C4-2B (cell line): ENCODE measurements around the gene IFNA8.
"Not testable (repeated sequence)": the region's sequence is repeated elsewhere in the genome, so short reads cannot be mapped to it uniquely, and the experiment has no call there.

ENCODE experiments used
- H3K27ac ChIP-seq: fragments of 450-650 bp; 2 replicates; pipeline ENCODE4 v1.5.1; 2017
- ZFX ChIP-seq: fragments of 450-650 bp; IDR thresholded peaks from 2 replicates; pipeline ENCODE4 v1.6.1; 2017
- TF ChIP-seq, protein P1 (sequence below): fragments of 450-650 bp; conservative IDR thresholded peaks from 2 replicates; pipeline ENCODE4 v1.5.1; 2017; ENCODE audit warnings: mild to moderate bottlenecking

IFNA8 gene

DNA sequence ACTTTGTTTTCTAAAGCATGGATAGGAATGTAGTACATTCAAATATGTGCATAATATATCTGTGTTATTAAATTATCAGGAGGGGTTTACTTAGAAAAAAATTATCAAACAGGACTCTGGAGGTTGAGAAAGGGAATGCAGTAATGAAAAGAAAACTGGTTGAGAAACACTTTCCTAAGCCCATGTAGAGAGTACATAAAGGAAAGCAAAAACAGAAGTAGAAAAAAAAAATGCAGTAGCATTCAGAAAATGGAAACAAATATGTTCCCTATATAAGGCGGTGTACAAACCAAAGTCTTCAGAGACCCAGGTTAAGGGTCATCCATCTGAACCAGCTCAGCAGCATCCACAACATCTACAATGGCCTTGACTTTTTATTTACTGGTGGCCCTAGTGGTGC, at the start of gene IFNA8:
IFNA8 (plus strand) TSS at position 301 of the 400 bp plus-strand sequence; CDS start at position 361, 60 bp downstream.
- TF ChIP-seq, protein P1, sequence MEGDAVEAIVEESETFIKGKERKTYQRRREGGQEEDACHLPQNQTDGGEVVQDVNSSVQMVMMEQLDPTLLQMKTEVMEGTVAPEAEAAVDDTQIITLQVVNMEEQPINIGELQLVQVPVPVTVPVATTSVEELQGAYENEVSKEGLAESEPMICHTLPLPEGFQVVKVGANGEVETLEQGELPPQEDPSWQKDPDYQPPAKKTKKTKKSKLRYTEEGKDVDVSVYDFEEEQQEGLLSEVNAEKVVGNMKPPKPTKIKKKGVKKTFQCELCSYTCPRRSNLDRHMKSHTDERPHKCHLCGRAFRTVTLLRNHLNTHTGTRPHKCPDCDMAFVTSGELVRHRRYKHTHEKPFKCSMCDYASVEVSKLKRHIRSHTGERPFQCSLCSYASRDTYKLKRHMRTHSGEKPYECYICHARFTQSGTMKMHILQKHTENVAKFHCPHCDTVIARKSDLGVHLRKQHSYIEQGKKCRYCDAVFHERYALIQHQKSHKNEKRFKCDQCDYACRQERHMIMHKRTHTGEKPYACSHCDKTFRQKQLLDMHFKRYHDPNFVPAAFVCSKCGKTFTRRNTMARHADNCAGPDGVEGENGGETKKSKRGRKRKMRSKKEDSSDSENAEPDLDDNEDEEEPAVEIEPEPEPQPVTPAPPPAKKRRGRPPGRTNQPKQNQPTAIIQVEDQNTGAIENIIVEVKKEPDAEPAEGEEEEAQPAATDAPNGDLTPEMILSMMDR: no peak
- TF ChIP-seq ZFX: no peak

DNA sequence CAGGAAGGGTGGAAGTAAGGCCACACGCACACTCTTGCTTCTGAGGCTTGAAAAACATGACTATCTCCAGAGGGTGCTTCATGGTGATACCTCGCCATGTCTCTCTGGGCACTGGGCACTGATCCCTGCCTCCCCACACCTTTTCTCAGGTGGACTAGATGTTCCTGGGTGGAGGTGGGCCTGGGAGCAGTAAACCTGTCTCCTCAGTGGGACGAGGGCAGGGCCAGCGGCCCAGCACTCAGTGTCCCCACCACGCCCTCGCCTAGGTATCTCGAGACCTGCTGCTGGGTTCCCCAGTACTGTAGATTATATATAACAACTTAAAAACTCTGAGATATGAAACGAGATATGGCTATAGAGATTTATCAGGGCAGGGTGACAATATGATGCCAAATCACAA, 46.6 kb upstream of the IFNA8 start:
- no peak for TF ChIP-seq ZFX
- TF ChIP-seq, protein P1: no peak
- H3K27ac ChIP-seq: no peak overlapping the region

More for the DNA sequence above, at the start of gene IFNA8:
- no peak within 1 kb of the TSS for H3K27ac ChIP-seq

DNA sequence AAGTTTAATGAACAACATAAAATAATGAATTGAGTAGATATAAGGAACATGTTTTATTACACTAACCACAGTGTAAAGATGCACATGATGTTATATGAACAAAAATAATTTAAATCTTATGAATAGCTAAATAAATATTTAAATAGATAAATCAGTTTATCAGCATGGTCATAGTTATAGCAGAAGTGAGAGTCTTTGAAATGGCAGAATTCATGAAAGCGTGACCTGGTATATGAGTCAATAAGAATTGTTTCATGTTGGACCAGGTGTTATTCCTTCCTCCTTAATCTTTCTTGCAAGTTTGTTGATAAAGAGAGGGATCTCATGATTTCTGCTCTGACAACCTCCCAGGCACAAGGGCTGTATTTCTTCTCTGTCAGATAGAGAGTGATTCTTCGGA, 41.7 kb upstream of the IFNA8 start:
- not testable (repeated sequence) for H3K27ac ChIP-seq

DNA sequence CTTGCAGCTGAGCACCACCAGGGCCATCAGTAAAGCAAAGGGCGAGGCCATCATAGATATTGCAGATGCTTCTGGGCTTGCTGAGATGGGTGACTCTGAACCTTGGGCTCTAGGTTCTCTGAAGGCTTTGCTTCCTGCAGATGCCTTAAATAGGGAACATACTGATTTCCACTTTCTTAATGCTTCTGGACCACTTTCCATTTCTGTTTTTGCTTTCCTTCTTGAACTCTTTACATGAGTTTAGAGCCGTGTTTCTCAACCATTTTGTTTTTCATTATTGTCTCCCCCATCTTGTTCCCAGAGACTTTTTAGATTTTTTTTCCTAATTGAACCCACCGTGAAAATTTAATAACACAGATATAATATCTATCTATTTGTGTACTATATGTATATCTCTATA, 41.0 kb upstream of the IFNA8 start, which contains the start of gene IFNA13:
IFNA13 (minus strand) TSS at position 101 of the 400 bp plus-strand sequence; CDS start at position 54, 47 bp downstream.
- TF ChIP-seq ZFX: no peak
- TF ChIP-seq, protein P1: no peak
- H3K27ac ChIP-seq: no peak within 1 kb of the TSS

DNA sequence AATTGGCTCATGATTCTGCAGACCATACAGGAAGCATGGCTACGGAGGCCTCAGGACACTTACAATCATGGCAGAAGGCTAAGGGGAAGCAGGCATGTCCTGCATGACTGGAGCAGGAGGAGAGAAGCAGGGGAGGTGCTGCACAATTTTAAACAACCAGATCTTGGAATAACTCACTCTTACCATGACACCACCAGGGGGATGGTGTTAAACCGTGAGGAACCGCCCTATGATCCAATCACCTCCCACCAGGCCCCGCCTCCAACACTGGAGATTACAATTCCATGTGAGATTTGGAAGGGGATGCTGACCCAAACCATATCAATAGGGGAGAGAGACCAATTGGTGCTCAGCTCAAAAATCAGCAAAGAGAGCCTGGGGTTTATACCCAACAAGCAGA, 37.5 kb upstream of the IFNA8 start:
- H3K27ac ChIP-seq: not testable (repeated sequence)

DNA sequence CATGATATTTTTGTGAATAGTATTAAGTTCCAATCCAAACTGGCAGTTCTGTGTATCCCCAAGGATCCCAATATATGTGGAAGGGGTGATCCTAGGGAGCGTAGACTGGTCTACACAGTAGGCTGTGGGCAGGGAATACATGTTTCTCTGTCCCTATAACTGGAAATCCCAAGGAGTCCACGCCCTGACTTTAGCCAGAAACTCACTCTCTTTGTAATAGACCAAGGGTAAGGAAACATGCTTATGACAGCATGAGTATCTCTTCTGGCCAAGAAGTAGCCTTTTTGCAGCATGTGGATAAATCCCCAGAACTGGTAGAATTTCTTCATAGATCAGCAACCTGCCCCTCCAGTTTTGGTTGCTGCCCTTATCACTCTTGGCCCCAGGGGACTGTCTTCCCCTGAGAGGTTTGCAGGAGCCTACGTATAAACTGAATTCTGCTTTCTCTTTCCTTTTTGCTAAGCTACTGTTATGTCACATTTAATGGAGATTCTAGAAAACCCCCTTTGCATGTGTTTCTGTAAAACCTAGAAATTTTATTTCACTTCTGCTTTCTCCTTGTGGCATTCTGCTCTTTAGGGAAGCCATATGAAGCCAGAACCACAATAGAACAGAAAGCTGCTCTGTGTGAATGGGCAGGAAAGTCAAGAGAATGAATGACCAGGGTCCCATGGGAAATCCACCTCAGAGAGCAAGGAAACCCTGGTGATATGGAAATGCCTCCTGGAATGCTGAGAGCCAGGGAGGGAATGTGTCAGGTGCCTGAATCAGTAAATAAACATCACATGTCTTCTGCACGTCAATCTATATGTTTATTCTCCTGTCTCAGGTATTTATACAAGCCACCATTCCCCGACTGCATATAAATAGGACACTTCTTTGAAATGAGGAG, 27.2 kb upstream of the IFNA8 start:
- H3K27ac ChIP-seq: no peak overlapping the region
- no peak for TF ChIP-seq ZFX
- TF ChIP-seq, protein P1: no peak

DNA sequence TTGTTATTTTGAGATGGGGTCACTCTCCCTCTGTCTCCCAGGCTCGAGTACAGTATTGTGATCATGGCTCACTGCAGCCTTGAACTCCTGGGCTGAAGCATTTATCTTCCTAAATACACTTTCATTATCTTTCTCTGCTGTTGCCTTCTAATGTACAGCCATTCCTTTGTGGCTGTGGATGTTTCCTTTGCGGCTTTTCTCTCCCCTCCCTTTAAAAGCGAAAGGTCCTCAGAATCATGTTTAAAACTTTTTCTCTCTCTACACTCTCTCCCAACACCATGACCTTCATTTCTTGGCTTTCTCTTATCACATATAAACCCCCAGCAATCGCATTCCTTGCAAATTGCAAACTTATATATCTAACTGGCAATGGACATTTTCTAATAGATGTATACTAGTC, 25.3 kb upstream of the IFNA8 start:
- no peak overlapping the region for H3K27ac ChIP-seq
- TF ChIP-seq ZFX: no peak

DNA sequence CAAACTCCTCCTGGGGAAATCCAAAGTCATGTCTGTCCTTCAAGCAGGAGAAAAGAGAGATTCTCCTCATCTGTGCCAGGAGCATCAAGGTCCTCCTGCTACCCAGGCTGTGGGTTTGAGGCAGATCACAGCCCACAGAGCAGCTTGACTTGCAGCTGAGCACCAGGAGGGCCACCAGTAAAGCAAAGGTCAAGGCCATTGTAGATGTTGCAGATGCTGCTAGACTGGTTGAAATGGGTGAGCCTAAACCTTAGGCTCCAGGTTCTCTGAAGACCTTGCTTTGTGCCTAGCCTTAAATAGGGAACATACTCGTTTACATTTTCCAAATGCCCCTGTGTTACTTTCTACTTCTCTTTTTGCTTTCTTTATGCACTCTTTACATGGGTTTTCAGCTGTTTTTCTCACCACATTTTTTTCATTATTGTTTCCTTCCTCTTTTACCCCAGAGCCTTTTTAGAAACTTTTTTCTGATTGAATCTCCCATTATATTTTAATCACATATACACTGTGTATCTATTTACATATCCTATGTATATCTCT, 23.7 kb upstream of the IFNA8 start, which contains the start of gene IFNA2:
IFNA2 (minus strand) TSS at position 268 of the 540 bp plus-strand sequence; CDS start at position 199, 69 bp downstream.
- TF ChIP-seq, protein P1: no peak
- TF ChIP-seq ZFX: no peak
- no peak within 1 kb of the TSS for H3K27ac ChIP-seq

DNA sequence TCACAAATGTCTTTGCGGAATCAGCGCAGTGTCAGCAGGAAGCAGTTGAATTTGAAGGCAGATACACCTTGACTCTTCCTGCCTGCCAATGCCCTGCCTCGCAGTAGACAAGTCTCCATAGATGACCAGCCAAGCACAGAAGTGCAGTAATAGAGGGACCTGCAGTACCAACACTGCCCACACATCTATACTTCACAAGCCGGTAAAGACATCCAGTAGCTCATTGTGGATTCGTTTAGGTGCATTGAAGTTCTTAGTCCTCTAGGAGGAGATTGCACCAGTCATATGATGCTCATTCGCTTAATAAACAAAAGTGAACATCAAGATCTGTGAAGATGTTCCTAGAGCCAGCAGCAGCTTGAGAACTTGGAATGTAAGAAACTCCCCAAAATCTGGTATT, 16.6 kb upstream of the IFNA8 start:
- no peak overlapping the region for H3K27ac ChIP-seq
- TF ChIP-seq ZFX: no peak
- TF ChIP-seq, protein P1: peak; percentile 71
